GM10266 (cell line): ENCODE data around the gene LRRTM1.
A peak's percentile ranks its signal among the peaks of the same experiment; 100 is the strongest.

Source experiments
- DNase-seq: peaks from one replicate; pipeline ENCODE4 v3.0.0; 2012; ENCODE audit errors: extremely low spot score
- CTCF ChIP-seq: IDR thresholded peaks from 2 replicates; pipeline ENCODE4 v1.5.1; 2012; ENCODE audit warnings: mild to moderate bottlenecking, low read depth; ENCODE audit not compliant: control insufficient read depth, insufficient read depth; ENCODE audit errors: missing control alignments

LRRTM1 gene

DNA sequence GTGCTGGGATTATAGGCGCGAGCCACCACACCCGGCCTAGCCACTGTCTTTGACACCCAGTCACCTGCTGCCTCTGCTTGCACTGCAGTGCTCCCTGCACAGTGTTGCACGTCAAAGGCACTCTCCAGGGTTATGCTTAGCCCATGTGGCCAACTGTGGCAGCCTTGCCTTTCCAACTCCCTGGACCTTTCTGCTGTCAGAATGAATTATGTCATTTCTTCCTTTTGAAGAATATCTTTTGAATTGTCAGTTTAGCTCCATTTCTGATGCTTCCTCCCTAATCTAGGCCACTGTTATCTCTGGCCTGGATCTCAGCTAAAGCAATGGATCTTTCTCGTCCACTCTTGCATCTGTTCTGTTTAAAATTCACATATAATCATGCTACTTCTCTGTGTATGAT lies 29.3 kb upstream of the LRRTM1 start:
- no peak for TF ChIP-seq CTCF

GRCh38 chr2:80330527-80331450 lies 26.2 kb upstream of the LRRTM1 start:
- DNase-seq = no peak
- no peak for TF ChIP-seq CTCF

More for the DNA sequence above, 29.3 kb upstream of the LRRTM1 start:
- no peak for DNase-seq

DNA sequence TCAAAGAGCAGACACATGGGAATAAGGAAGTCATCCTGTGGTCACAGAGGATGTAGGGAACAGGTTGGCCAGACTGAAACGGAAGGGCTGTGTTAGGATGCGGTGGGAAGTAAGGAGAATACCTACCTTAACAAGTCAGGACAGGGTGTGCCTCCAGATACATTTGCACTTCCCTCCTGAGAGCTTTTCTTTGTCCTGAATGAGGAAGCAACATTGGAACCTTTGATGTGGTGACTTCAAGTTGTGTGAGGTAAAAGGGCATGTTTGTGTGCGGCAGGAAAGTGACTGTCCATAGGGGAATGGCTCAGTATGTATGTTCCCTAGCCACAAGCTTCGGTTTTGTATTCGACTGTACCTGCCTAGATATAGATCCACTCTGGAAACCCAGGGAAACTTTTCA lies 24.9 kb upstream of the LRRTM1 start:
- DNase-seq = no peak
- TF ChIP-seq CTCF = no peak

DNA sequence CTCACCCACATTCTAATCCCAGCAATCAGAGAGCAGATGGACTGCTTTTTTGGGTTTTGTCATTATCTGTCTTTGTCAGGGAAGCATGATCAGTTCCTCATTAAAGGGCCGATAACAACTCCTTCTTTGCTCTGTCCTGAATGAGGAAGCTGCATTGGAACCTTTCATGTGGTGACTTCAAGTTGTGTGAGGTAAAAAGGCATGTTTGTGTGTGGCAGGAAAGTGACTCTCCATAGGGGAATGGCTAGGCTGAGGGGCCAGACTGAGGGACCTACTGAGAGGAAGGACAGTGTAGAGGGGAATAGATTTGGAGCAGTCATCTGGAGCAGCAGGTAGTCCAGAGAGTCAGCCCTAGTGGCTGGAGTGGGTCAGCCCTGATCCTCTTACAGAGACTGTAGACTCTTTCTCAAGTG lies 23.6 kb upstream of the LRRTM1 start:
- TF ChIP-seq CTCF = no peak
- no peak for DNase-seq

GRCh38 chr2:80326861-80327260 lies 22.3 kb upstream of the LRRTM1 start:
- no peak for TF ChIP-seq CTCF
- no peak for DNase-seq

- no peak for DNase-seq
- TF ChIP-seq CTCF = peak; percentile 48
Measured at GRCh38 chr2:80326214-80326613, 21.7 kb upstream of the LRRTM1 start.

- TF ChIP-seq CTCF = no peak
- no peak for DNase-seq
Measured at GRCh38 chr2:80324525-80324924, 20.0 kb upstream of the LRRTM1 start.
